DMS79 (cell line): ENCODE measurements around the gene RGS11.
"Not testable (repeated sequence)": the region's sequence is repeated elsewhere in the genome, so short reads cannot be mapped to it uniquely, and the experiment has no call there.

Experiments
- DNase-seq: peaks from one replicate; lab custom pipeline; 2025; lab: John Stamatoyannopoulos, UW

RGS11 gene

DNA sequence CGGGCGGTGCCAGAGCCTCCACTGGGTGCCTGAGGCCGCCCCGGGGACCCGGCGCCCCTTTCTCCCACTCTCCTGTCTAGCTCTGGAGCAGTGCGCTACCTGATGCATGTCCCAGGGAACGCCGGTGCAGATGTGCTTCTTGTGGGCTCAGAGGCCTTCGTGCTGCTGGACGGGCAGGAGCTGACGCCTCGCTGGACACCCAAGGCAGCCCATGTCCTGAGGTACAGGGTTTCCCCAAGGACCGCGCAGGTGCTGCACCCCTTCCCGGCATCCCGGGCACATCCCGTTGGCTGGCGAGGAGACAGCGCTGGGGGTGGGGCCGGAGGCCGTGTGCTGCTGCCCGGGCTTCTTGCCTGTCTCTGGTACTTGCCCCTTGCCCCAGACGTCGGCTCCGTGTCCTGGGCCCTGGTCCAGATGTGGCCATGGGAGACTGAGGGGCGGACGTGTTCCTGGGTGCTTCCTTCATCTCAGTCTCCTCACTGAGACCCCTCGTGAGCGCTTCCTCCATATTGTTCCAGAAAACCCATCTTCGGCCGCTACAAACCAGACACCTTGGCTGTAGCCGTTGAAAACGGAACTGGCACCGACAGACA, 12.5 kb downstream of the RGS11 start:
- DNase-seq: no peak

DNA sequence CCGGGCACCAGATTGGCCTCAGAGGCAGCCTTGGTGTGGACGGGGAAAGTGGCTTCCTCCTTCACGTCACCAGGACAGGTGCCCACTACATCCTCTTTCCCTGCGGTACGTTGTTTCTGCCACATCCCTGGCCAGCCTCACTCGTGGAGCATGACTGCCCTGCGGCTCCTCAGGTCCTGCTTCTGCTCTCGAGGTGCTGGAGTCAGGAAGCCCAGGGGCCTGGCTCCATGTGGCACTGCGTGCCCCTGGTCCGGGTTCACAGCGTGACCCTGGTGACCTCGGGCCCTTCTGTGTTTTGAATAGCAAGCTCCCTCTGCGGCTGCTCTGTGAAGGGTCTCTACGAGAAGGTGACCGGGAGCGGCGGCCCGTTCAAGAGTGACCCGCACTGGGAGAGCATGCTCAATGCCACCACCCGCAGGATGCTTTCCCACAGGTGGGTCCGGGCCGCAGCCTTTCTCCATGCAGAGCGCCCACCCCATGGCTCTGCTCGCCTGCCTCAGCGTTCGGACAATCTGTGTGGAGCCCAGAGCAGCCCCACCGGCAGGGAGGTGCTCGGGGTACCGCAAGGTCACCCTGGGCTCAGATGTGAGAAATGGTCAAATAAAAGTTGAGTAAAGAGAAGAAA, 13.5 kb downstream of the RGS11 start:
- no peak for DNase-seq

DNA sequence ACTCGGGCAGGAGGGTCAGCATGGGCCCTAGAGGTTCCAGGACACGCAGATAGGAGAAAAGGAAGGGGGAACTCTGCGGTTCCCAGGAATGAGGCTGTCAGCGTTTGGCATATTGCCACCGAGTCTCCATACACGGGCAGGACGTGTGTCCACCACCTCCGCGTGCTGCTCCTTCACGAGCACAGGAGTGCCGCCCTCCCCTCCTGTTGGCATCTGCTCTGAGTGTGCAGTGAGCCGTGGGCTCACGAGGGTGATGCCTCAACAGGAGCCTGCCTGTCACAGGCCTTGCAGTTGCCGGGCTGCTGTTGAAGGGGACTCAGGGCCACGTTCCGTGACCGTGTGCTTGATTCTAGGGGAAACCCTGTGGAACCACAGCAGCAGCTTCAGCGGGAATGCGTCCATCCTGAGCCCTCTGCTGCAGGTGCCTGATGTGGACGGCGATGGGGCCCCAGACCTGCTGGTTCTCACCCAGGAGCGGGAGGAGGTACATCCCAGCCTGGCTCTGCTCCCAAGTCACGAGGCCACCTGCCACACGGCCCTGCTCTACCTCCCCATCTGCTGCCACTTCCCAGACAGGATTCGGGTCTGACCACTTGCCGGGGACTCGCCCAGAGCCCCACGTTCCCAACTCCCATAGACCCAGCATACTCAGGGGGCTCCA, 14.6 kb downstream of the RGS11 start:
- peak; percentile 82 for DNase-seq

DNA sequence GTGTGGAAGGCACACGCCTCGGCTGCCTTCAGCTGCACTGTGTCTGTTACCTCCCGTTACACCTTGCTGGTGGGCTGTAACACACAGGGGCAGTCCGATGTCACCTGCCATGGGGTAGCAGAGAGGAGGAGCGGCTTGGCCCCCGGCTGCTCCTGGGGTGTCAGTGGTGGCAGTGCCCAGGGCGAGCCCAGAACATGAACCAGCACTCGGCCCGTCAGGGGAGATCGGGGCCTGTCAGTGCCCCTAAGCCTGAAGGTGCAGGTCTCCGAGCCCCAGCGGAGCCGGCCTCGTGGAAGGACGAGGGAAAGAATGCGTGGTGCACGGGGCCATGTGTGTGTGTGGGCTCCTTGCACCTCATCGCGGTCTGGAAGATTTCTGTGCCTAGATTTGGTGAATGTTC, 15.4 kb downstream of the RGS11 start:
- DNase-seq: no peak

DNA sequence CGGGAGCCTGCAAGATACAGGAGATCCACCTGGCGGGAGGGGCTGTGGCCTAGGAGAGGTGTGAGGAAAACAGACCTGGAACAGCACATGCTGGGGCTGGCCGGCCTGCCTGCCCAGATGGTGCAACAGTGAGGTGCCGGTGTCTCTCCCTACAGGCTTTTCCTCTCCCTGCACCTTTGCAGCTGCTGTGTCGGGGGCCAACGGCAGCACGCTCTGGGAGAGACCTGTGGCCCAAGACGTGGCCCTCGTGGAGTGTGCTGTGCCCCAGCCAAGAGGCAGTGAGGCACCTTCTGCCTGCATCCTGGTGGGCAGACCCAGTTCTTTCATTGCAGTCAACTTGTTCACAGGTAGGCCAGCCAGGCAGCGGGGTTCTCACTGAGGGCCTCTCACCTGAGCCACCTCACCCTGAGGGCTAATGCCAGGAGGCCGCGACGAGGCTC, 15.9 kb downstream of the RGS11 start:
- DNase-seq: no peak

DNA sequence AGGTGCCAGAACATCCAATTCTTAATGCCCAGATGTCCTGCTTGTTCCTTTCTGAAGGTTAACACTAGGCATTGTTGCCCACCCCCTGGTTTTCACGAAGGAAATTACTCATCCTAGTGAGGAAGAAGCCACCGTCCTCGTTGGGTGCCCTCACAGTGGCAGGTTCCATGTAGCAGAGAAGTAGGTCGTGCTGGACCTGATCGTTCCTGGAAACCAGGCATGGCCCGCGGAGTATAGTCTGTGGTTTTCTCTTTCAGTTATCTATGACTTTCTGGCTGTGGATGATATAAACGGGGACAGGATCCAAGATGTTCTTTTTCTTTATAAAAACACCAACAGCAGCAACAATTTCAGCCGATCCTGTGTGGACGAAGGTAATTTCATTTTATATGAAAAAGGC, 16.5 kb downstream of the RGS11 start:
- DNase-seq: no peak

DNA sequence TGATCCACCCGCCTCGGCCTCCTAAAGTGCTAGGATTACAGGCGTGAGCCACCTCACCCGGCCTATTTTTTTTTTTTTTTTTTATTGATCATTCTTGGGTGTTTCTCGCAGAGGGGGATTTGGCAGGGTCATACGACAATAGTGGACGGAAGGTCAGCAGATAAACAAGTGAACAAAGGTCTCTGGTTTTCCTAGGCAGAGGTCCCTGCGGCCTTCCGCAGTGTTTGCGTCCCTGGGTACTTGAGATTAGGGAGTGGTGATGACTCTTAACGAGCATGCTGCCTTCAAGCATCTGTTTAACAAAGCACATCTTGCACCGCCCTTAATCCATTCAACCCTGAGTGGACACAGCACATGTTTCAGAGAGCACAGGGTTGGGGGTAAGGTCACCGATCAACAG, 17.7 kb downstream of the RGS11 start:
- not testable (repeated sequence) for DNase-seq

DNA sequence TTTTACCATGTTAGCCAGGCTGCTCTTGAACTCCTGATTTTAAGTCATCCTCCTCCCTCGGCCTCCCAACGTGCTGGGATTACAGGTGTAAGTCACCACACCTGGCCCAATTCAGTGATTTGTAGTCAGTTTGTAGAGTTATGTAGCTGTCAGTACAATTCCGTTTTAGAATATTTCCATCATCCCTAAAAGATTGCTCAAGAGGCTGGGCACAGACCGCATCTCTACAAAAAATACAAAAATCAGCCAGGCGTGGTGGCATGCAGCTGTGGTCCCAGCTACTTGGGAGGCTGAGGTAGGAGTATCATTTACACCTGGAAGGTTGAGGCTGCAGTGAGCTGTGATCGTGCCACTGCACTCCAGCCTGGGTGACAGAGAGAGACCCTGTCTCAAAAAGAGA, 20.6 kb downstream of the RGS11 start:
- no peak for DNase-seq

DNA sequence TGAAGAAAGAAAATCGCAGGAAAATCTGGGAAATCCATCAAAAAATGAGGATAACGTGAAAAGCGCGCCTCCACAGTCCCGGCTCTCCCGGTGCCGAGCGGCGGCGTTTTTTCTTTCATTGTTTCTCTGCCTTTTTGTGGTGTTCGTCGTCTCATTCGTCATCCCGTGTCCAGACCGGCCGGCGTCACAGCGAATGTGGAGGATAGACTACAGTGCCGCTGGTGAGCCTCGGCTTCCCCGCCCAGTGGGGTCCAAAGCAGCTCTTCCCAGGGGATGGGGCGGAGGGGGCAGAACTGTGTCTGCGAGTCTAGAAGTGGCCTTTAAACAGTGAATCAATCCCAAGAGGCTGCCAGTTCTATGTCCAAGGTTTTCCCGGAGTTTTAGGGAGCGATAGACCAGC, 21.3 kb downstream of the RGS11 start:
- no peak for DNase-seq

DNA sequence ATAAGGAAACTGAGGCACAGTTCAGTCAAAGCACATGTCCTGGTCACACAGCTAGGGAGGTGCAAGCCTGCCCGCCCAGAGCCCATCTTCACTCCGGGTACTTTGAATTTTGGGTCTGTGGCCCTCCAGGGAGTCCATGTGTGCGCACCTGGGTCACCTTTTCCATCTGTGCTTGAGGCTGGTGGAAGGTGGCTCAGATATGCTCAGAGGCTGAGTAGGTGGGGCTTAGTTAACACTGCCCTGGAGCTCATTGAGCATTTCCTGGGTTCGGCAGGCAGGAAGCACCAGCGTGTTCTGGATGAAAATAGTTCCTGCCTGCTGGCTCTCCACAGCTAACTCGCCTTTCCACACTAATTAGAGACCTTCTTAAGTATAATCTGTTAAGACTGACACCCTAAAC, 21.9 kb downstream of the RGS11 start:
- DNase-seq: no peak

DNA sequence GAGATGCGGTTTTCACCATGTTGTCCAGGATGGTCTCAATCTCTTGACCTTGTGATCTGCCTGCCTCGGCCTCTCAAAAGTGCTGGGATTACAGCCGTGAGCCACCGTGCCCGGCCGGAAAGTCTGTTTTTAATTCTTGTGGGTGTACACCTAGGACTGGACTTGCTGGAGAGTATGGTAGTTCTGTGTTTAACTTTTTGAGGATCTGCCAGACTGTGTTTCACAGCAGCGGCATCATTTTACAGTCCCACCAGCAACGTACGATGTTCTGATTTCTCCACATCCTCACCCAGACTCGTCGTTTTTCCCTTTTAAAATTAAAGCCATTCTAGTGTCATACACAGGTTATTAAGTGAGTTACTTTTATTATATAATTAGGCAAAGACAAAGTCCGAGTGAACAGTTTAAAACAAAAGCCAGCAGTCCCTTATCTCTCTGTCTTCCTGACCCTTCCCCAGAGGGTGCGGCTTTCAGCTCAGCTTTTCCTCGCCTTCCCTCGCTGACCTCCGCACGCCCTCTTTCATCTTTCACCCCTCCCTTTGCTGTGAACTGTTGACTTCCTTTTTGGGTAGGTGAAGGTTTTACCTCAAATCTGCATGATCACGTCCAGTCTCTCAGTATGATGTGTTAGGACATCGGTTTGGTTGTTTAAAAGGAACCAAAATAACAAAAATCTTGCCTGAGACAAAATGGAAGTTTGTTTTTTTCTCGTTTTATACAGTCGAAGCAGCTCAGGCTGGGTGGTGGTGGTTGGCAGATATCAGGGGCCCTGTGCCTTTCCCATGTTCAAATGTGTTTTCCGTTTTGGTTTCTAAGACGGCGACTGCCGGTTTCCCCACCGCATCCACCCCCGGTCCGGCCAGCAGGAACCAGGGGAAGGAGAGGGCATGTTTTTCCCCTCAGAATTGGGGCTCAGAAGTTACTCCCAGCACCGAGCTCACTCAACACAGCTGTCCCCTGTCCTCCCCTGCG, 23.1 kb downstream of the RGS11 start:
- DNase-seq: no peak

DNA sequence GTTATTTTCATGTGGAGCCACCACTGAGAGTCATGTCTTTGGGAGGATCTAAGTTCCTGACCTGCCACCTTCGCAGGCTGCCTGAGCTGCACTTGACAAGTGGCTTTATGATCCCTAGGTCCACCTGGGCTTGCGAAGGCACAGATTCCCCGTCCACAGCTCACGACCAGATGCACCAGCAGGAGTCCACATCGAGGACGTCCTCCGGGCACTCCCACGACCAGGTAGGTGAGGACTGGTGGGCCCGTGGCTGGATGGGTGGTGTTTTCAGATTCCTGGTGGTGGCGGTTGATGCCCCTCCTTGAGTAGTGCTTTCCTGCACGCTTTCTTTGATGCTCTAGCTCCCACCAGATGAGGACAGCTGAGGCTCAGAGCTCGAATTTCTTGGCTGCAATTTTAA, 26.3 kb downstream of the RGS11 start:
- no peak for DNase-seq

DNA sequence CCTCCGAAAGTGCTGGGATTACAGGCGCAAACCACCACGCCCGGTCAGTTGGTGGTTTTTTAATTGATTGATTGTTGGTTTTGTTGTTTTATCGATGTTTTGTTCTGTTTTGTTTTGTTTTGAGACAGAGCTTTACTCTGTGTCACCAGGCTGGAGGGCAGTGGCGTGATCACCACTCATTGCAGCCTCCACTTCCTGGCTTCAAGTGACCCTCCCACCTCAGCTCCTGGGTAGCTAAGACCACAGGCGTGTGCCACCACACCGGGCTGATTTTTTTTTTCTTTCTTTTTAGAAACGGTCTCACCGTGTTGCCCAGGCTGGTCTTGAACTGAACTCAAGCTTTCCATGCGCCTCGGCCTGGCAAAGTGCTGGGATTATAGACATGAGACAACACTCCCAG, 28.7 kb downstream of the RGS11 start:
- no peak for DNase-seq

DNA sequence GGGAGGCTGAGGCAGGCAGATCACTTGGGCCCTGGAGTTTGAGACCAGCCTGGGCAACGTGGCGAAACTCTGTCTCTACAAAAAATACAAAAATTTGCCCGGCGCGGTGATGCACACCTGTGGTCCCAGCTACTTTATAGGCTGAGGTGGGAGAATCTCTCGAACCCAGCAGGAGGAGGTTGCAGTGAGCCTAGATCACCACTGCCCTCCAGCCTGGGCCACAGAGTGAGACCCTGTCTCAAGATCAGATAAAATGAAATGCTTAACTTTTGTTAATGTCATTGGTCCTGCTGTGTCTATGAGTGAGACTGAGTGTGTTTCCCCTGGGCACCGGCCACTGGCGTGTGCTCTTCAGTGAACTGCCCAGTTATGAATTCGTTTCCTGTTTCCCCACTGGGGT, 30.6 kb downstream of the RGS11 start:
- no peak for DNase-seq

DNA sequence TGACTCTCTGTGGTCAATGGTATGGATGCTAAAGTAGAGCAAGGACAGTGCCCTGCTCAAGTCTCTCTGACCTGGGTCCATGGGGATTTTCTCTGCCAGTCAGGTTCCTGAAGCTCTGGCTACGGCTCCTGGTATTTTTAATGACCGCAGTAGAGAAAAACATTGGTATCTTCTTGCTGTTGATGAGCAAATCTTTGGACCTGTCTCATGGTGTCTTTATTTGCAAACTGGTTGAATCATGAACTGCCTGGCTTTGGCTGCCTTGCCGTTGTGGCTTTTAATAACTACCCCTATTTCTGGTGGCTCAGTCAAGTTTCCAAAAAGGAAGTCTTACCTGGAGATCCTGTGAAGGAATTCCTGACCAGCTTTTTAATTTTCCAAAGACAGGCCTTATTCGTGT, 32.4 kb downstream of the RGS11 start:
- DNase-seq: no peak

DNA sequence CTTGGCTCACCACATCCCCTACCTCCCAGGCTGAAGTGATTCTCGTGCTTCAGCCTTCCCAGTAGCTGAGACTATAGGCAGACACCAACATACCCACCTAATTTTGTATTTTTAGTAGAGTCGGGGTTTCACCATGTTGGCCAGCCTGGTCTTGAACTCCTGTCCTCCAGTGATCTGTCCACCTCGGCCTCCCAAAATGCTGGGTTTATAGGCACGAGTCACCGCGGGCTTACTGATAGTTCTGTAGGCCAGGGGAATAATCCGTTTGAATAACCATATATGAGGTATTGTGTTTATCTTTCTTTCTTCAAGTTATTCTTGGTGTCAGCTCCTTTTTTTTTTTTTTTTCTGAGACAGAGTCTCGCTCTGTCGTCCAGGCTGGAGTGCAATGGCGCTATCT, 33.5 kb downstream of the RGS11 start:
- no peak for DNase-seq

DNA sequence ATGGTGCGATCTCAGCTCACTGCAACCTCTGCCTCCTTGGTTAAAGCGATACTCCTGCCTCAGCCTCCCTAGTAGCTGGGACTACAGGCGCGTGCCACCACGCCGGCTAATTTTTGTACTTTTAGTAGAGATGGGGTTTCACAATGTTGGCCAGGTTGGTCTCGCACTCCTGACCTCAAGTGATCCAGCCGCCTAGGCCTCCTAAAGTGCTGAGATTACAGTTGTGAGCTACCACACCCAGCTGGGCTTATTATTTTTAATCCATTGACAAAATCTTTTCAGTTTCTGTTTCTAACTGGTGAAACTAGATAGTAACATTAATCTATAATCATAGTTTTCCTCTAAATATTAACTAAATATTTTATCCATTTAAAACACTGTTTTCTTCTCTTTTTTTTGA, 35.2 kb downstream of the RGS11 start:
- DNase-seq: no peak

DNA sequence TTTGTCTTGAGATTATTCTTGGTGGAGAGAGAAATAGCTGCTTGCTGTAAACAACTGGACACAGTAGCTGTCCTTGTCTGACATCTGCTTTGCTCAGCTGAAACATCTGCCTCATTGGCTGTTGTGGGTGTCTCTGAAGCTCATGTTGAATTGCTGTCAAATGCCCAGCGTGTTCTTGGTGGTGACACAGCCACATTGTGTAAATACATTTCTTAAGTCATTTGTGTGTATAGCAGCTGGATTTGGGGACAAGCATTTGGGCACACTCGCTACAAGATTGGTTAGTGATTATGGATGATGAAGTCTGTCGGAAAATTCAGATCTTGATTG, 35.8 kb downstream of the RGS11 start:
- no peak for DNase-seq

DNA sequence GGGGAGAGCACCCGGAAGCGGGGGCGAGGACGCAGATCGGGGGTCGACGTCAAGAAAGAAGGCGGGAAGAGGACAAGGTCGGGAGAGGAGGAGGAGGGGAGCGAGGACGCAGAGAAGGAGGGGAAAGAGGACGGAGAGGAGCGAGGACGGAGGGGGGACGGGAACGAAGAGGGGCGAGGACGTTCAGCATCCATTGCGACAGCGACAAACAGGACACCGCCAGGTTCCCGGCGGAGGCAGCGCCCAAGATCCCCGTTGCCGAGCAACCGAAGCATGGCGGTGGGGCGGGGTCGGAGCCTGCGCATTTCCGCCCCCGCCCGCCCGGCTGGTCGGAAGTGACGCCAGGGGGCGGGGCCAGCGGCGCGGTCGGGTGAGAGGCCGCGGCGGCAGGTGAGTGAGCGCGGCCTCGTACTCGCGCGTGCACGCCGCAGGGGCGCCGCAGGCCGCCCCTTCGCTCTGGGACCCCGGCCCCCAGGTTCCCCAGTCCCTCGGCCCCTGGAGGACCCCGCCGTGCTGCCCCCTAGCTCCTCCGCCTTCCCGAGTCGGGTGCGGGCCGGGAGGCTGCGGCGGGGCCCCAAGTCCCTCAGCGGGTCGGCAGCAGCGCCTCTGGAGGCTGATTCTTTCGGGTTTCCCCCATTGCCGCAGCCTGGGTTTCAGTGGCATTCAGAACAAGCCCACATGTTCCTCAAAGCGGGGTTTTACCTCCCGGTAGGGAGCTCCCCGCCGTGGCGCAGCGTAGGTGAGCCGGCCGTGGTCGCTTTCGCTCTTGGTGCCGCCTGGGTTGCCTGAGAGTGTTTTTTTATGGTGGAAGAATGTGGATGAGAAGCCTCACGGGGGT, 41.1 kb downstream of the RGS11 start, which contains the start of gene FAM234A:
Gene FAM234A, plus strand, starts transcription at position 354 of the 838 bp plus-strand sequence. CDS start 19,593 bp downstream, outside the sequence.
- DNase-seq: peak; percentile 85

DNA sequence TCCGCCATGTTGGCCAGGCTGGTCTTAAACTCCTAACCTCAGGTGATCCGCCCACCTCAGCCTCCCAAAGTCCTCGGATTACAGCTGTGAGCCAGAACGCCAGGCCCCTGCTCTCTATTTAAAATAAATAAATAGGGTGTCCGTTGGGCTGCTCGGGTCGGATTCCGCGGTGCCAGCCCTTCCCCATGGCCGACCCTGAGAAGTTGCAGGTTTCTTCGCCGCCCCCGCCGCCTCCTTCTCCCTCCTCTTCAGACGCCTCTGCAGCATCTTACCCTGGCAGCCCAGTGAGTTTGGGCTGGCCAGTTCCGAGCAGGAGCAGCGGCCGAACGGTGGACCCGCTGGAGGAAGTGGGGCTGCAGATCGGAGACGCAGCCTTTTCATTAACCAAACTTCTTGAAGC, 44.8 kb downstream of the RGS11 start:
- no peak for DNase-seq

DNA sequence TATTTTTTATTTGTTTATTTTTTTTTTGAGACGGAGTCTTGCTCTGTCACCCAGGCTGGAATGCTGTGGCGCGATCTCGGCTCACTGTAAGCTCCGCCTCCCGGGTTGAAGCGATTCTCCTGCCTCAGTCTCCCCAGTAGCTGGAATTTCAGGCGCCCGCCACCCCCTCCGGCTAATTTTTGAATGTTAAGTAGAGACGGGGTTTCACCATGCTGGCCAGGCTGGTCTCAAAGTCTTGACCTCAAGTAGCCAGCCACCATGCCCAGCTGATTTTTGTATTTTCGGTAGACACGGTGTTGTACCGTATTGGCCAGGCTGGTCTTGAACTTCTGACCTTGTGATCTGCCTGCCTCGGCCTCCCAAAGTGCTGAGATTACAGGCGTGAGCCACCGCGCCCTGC, 45.4 kb downstream of the RGS11 start:
- not testable (repeated sequence) for DNase-seq
